Endothelial cell of umbilical vein (primary cell): ENCODE data around the gene PDGFB.
A peak's percentile ranks its signal among the peaks of the same experiment; 100 is the strongest.

Experiments
- CTCF ChIP-seq, 2 donors: IDR thresholded peaks; 1 replicate in 1 of 2; 2 replicates in 1 of 2; pipeline ENCODE4 v1.5.1; 2011; ENCODE audit warnings: low read length in 2 of 2, mild to moderate bottlenecking in 2 of 2, moderate library complexity in 2 of 2, control low read depth in 1 of 2, inconsistent platforms in 1 of 2, low read depth in 1 of 2; ENCODE audit not compliant: insufficient read depth in 1 of 2; ENCODE audit errors: extremely low read depth in 1 of 2
- EZH2 ChIP-seq: IDR thresholded peaks from 2 replicates; pipeline ENCODE4 v1.6.1; 2012; ENCODE audit warnings: borderline replicate concordance, low read depth, mild to moderate bottlenecking, moderate library complexity, low read length, inconsistent platforms; ENCODE audit not compliant: severe bottlenecking
- FOS ChIP-seq: IDR thresholded peaks from 2 replicates; pipeline ENCODE4 v1.6.1; 2011; ENCODE audit warnings: mild to moderate bottlenecking, low read length, moderate library complexity, borderline replicate concordance; ENCODE audit not compliant: insufficient read depth
- POLR2A ChIP-seq: IDR thresholded peaks from 2 replicates; pipeline ENCODE4 v1.6.1; 2012; ENCODE audit warnings: low read depth, mild to moderate bottlenecking, control low read depth, low read length
- TF ChIP-seq, protein P1 (sequence below): IDR thresholded peaks from 2 replicates; pipeline ENCODE4 v1.6.1; 2011; ENCODE audit not compliant: insufficient read depth, insufficient read length

DNA sequence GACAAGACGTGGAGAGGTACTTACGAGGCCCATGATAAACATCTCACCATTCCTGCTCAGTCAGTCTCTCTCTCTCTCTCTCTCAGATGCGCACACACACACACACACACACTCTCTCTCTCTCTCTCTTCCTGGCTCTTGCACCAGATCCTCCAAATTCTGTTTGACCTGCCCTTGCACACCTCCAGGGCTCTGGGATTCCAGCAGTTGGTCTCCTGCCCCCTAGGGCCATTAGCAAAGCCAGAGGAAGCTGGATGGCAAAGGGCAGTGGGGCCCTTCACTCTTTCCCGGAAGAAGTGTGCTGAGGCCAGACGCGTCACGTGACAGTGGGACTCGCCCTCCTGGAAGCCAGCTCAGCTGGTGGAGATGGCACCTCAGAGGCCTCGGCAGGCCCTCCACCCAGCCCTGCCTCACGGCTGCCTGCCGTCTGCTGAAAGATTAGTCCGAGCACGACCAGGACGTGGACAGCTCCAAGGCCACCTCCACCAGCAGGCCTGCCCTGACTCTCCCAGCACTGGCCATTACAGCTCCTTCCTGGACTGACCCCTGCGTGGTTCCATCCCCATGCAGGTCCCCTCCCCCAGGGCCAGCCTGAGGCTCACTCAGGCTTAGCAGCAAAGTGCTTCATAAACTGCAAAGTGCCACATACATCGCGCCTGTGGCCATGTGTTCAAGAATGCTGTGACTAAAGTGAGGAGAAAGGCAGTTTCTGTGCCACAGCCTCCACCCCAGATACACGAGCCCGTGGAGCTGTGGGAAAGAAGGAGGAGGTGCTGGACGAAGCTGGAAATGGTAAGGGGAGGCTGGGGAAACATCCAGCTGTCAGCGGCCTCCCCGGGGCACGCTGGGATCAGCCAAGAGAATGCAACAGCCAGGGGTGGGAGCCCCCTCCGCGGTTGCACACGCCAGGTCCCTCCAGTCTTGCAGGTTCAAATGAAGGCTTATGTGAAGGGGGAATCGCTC lies 3.7 kb downstream of the PDGFB start:
- no peak for TF ChIP-seq EZH2
- no peak for TF ChIP-seq CTCF (IDR thresholded peaks at IDR 0.05; ENCODE audit: extremely low read depth in 1 of 2, insufficient read depth in 1 of 2, low read depth in 1 of 2, low read length in 2 of 2)
- TF ChIP-seq POLR2A = peak; percentile 37
- no peak for TF ChIP-seq FOS
- TF ChIP-seq, protein P1, sequence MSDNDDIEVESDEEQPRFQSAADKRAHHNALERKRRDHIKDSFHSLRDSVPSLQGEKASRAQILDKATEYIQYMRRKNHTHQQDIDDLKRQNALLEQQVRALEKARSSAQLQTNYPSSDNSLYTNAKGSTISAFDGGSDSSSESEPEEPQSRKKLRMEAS = peak; percentile 86
